ENCODE data around the gene PARD3.

GRCh38 chr10:34178196-34178595 is 636.9 kb downstream of the PARD3 start:
- no peak for TF ChIP-seq EP300 (IDR thresholded peaks at IDR 0.05)
- TF ChIP-seq POLR2AphosphoS5 (IDR thresholded peaks at IDR 0.05): no peak
- TF ChIP-seq, protein P1, sequence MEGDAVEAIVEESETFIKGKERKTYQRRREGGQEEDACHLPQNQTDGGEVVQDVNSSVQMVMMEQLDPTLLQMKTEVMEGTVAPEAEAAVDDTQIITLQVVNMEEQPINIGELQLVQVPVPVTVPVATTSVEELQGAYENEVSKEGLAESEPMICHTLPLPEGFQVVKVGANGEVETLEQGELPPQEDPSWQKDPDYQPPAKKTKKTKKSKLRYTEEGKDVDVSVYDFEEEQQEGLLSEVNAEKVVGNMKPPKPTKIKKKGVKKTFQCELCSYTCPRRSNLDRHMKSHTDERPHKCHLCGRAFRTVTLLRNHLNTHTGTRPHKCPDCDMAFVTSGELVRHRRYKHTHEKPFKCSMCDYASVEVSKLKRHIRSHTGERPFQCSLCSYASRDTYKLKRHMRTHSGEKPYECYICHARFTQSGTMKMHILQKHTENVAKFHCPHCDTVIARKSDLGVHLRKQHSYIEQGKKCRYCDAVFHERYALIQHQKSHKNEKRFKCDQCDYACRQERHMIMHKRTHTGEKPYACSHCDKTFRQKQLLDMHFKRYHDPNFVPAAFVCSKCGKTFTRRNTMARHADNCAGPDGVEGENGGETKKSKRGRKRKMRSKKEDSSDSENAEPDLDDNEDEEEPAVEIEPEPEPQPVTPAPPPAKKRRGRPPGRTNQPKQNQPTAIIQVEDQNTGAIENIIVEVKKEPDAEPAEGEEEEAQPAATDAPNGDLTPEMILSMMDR (IDR thresholded peaks at IDR 0.05): no peak
- no peak for TF ChIP-seq POLR2A (IDR thresholded peaks at IDR 0.05)
